ENCODE measurements around the gene TGFB2. TPM values are rescaled to one million over a fixed set of nuclear protein-coding genes. Genes with fewer than 3 reads are reported as not detected.

TGFB2 gene
- total and polyA plus RNA-seq, 2 experiments from 2014 or later, result 0.31 to 1.4 TPM

DNA sequence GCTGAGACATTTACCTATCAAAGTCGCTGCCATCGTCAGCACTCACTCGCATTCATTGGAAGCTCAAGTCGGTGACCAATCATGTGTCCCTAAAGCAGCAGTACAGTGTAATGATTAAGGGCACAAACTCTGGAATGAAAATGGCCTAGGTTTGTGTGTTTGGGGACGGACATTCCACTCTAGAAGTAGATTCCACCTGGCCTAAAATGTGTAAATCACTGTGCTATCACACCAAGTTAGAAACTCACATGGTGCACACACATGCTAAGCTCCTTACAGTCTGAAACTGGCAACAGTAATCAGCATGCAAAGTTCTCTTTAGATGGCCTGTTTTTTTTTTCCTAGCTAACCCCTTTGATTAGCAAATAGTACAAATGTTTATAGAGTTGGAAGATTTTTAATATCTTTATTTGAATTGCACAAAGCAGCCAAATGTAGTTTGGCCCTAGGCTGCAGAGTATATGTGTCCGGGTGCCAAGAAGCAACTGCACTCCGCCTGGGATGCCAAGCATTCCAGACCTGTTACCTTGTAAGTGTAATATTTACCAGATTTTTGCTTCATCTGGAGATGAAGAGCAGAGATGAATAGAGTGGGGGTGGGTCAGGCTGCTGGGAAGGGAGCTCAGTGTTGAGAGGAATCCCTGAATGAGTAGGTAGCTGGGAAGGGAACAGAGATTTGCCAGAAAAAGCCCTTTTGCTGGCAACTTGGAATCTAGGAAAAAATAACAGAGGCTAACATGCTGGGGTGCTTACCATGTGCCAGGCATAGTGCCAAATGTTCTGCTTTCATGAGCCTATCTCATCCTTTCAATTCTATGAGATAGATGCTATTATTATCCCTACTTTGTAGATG is 35.2 kb downstream of the TGFB2 start (continued):
- TF ChIP-seq, protein P1, sequence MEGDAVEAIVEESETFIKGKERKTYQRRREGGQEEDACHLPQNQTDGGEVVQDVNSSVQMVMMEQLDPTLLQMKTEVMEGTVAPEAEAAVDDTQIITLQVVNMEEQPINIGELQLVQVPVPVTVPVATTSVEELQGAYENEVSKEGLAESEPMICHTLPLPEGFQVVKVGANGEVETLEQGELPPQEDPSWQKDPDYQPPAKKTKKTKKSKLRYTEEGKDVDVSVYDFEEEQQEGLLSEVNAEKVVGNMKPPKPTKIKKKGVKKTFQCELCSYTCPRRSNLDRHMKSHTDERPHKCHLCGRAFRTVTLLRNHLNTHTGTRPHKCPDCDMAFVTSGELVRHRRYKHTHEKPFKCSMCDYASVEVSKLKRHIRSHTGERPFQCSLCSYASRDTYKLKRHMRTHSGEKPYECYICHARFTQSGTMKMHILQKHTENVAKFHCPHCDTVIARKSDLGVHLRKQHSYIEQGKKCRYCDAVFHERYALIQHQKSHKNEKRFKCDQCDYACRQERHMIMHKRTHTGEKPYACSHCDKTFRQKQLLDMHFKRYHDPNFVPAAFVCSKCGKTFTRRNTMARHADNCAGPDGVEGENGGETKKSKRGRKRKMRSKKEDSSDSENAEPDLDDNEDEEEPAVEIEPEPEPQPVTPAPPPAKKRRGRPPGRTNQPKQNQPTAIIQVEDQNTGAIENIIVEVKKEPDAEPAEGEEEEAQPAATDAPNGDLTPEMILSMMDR (conservative IDR thresholded peaks at IDR 0.05; ENCODE audit: low read depth in 2 of 2), result no peak
- no peak for TF ChIP-seq POLR2AphosphoS5 (IDR thresholded peaks at IDR 0.05; ENCODE audit: low read depth)
- no peak for TF ChIP-seq CREB1 (CRISPR knock-in tag; IDR thresholded peaks at IDR 0.05; ENCODE audit: low read depth)
- TF ChIP-seq EZH2phosphoT487 (IDR thresholded peaks at IDR 0.05; ENCODE audit: unreplicated experiment), result no peak
- TF ChIP-seq, protein P2, sequence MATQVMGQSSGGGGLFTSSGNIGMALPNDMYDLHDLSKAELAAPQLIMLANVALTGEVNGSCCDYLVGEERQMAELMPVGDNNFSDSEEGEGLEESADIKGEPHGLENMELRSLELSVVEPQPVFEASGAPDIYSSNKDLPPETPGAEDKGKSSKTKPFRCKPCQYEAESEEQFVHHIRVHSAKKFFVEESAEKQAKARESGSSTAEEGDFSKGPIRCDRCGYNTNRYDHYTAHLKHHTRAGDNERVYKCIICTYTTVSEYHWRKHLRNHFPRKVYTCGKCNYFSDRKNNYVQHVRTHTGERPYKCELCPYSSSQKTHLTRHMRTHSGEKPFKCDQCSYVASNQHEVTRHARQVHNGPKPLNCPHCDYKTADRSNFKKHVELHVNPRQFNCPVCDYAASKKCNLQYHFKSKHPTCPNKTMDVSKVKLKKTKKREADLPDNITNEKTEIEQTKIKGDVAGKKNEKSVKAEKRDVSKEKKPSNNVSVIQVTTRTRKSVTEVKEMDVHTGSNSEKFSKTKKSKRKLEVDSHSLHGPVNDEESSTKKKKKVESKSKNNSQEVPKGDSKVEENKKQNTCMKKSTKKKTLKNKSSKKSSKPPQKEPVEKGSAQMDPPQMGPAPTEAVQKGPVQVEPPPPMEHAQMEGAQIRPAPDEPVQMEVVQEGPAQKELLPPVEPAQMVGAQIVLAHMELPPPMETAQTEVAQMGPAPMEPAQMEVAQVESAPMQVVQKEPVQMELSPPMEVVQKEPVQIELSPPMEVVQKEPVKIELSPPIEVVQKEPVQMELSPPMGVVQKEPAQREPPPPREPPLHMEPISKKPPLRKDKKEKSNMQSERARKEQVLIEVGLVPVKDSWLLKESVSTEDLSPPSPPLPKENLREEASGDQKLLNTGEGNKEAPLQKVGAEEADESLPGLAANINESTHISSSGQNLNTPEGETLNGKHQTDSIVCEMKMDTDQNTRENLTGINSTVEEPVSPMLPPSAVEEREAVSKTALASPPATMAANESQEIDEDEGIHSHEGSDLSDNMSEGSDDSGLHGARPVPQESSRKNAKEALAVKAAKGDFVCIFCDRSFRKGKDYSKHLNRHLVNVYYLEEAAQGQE (IDR thresholded peaks at IDR 0.05; ENCODE audit: unreplicated experiment), result no peak

DNA sequence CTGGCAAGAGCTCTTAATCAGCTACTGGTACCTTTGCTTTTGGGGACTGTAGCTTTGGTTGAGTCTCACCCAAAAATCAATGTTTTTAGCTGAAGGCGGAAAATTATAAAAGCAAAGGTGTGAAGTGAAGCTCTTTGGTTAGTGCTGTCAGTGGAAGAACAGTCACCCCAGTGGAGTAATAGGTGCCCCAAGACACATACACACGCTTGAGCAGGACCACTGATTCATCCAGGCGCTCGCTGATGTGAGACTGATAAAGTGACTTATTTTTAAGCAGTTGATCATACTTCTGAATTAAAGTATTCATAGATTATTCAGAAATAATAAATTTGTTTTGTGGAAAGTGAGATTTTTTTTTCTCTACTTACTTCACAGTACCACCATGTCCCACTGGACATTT is 37.1 kb downstream of the TGFB2 start:
- Mint-ChIP-seq H3K36me3 (ENCODE audit: low read depth) (no peaks in the 10 kb centered on the region), H3K4me3 (no peak overlapping the region), H3K27me3 (ENCODE audit: insufficient read depth, low read depth, poor library complexity) (peaks cover 9% of the 10 kb centered on the region), H3K27ac (no peak overlapping the region), H3K4me1 (peaks cover 2% of the 10 kb centered on the region; the same call in 1 of the 3 replicates), H3K9me3 (no peaks in the 10 kb centered on the region; the same call in 2 of the 3 replicates)
- Histone ChIP-seq H3K79me2 (replicated peaks; ENCODE audit: insufficient read depth) (no peaks in the 10 kb centered on the region), H3K27ac (ENCODE audit: low read depth) (no peak overlapping the region), H3K4me1 (ENCODE audit: insufficient read depth) (no peaks in the 10 kb centered on the region), H3K4me2 (no peak overlapping the region), H4K20me1 (replicated peaks; ENCODE audit: insufficient read depth) (no peaks in the 10 kb centered on the region), H3K9me2 (ENCODE audit: insufficient read depth) (no peaks in the 10 kb centered on the region), H3F3A (replicated peaks; ENCODE audit: low read depth) (no peaks in the 10 kb centered on the region), H3K36me3 (ENCODE audit: insufficient read depth) (no peaks in the 10 kb centered on the region), H3K4me3 (no peak overlapping the region), H2AFZ (no peak overlapping the region), H3K27me3 (ENCODE audit: insufficient read depth) (no peaks in the 10 kb centered on the region)
- DNase-seq (ENCODE audit: low spot score), result no peak
- no peak for ATAC-seq
- TF ChIP-seq, protein P3, sequence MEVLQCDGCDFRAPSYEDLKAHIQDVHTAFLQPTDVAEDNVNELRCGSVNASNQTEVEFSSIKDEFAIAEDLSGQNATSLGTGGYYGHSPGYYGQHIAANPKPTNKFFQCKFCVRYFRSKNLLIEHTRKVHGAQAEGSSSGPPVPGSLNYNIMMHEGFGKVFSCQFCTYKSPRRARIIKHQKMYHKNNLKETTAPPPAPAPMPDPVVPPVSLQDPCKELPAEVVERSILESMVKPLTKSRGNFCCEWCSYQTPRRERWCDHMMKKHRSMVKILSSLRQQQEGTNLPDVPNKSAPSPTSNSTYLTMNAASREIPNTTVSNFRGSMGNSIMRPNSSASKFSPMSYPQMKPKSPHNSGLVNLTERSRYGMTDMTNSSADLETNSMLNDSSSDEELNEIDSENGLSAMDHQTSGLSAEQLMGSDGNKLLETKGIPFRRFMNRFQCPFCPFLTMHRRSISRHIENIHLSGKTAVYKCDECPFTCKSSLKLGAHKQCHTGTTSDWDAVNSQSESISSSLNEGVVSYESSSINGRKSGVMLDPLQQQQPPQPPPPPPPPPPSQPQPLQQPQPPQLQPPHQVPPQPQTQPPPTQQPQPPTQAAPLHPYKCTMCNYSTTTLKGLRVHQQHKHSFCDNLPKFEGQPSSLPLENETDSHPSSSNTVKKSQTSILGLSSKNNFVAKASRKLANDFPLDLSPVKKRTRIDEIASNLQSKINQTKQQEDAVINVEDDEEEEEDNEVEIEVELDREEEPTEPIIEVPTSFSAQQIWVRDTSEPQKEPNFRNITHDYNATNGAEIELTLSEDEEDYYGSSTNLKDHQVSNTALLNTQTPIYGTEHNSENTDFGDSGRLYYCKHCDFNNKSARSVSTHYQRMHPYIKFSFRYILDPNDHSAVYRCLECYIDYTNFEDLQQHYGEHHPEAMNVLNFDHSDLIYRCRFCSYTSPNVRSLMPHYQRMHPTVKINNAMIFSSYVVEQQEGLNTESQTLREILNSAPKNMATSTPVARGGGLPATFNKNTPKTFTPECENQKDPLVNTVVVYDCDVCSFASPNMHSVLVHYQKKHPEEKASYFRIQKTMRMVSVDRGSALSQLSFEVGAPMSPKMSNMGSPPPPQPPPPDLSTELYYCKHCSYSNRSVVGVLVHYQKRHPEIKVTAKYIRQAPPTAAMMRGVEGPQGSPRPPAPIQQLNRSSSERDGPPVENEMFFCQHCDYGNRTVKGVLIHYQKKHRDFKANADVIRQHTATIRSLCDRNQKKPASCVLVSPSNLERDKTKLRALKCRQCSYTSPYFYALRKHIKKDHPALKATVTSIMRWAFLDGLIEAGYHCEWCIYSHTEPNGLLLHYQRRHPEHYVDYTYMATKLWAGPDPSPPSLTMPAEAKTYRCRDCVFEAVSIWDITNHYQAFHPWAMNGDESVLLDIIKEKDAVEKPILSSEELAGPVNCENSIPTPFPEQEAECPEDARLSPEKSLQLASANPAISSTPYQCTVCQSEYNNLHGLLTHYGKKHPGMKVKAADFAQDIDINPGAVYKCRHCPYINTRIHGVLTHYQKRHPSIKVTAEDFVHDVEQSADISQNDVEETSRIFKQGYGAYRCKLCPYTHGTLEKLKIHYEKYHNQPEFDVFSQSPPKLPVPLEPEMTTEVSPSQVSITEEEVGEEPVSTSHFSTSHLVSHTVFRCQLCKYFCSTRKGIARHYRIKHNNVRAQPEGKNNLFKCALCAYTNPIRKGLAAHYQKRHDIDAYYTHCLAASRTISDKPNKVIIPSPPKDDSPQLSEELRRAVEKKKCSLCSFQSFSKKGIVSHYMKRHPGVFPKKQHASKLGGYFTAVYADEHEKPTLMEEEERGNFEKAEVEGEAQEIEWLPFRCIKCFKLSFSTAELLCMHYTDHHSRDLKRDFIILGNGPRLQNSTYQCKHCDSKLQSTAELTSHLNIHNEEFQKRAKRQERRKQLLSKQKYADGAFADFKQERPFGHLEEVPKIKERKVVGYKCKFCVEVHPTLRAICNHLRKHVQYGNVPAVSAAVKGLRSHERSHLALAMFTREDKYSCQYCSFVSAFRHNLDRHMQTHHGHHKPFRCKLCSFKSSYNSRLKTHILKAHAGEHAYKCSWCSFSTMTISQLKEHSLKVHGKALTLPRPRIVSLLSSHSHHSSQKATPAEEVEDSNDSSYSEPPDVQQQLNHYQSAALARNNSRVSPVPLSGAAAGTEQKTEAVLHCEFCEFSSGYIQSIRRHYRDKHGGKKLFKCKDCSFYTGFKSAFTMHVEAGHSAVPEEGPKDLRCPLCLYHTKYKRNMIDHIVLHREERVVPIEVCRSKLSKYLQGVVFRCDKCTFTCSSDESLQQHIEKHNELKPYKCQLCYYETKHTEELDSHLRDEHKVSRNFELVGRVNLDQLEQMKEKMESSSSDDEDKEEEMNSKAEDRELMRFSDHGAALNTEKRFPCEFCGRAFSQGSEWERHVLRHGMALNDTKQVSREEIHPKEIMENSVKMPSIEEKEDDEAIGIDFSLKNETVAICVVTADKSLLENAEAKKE (CRISPR knock-in tag; IDR thresholded peaks at IDR 0.05), result no peak
- TF ChIP-seq EZH2phosphoT487 (IDR thresholded peaks at IDR 0.05; ENCODE audit: unreplicated experiment) (no peak), STAT1 (IDR thresholded peaks at IDR 0.05; ENCODE audit: unreplicated experiment) (no peak)
- TF ChIP-seq, protein P4, sequence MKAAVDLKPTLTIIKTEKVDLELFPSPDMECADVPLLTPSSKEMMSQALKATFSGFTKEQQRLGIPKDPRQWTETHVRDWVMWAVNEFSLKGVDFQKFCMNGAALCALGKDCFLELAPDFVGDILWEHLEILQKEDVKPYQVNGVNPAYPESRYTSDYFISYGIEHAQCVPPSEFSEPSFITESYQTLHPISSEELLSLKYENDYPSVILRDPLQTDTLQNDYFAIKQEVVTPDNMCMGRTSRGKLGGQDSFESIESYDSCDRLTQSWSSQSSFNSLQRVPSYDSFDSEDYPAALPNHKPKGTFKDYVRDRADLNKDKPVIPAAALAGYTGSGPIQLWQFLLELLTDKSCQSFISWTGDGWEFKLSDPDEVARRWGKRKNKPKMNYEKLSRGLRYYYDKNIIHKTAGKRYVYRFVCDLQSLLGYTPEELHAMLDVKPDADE (IDR thresholded peaks at IDR 0.05), result no peak
- TF ChIP-seq, protein P1 (conservative IDR thresholded peaks at IDR 0.05; ENCODE audit: low read depth in 2 of 2), result no peak

Data from GM23338 (cell line).